HG03442 (cell line): ENCODE data around the gene CABP5.
"Not testable (repeated sequence)": the region's sequence is repeated elsewhere in the genome, so short reads cannot be mapped to it uniquely, and the experiment has no call there.

Experiments
- ATAC-seq: cut with Tn5 transposase; IDR thresholded peaks from one replicate; pipeline ENCODE4 v1.9.1; 2021; ENCODE audit warnings: mild to moderate bottlenecking, moderate library complexity; ENCODE audit not compliant: unreplicated experiment

Gene CABP5

DNA sequence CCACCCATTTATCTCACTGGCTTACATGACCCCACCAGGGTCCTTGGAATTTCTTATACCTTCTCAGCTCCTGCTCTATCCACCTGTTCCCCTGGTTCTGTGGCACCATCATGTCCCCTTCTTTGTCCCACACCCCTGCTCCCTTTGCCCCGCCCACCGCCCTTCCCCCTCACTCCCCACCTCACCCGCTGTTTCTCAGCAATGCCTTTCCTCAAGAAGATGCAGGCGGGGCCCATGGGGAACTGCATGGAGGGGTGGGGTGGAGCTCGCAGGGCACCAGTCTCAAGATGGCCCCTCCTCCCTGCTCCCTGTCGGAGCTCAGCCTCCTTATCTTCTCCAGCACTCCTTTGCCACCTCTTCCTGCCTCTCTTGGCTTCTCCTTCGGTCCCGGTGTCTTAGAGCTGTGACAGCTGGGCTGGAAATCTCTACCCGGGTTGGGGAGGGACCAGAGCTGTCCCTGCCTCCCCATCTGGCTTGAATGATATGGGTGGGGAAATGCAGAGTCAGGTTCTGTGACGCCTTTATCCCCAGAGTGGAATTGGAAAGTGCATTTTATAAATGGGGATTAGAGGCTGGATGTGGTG, at the start of gene CABP5:
Gene CABP5 (minus strand): TSS at position 405 of the 584 bp plus-strand sequence. CDS start 157 bp downstream, at position 248.
- ATAC-seq: no peak

DNA sequence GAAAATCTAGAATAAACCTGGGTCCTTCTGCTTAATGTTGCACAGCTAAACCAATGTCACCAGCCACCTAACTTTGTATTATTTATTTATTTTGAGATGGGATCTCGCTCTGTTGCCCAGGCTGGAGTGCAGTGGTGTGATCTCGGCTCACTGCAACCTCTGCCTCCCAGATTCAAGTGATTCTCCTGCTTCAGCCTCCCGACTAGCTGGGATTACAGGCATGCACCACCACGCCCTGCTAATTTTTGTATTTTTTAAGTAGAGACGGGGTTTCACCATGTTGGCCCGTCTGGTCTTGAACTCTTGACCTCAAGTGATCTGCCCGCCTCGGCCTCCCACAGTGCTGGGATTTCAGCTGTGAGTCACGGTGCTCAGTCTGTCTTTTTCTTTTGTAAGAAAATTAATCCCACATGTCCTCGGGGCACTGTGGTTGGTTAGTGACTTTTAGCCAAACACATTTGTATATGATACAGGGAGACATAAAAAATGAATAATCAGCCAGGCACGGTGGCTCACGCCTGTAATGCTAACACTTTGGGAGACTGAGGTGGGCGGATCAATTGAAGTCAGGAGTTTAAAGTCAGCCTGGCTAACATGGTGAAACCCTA, 47.3 kb upstream of the CABP5 start:
- ATAC-seq: not testable (repeated sequence)

DNA sequence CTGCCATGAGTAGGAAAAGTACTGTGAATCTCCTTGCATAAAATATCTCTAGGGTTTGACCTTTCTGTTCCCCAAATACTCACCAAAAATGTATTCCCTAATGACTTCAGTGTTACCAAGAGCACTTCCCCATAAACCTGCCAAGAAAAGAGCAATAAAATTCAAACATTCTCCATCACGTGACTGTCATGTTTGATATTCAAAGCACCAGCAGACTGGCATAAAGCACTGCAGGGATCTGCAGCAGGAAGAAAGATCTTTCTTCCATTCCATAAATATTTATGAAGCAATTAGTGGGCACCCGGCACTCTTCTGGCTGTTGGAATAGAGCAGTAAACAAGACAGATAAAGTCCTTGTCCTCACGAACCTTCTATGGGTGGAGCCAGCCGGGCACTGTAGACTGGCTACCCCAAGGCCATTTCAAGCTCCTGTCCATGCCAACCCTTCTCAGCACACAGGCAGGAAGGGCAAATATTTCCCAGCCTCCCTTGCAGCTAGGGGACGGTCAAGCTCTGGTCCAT, 46.5 kb upstream of the CABP5 start:
- ATAC-seq: no peak

DNA sequence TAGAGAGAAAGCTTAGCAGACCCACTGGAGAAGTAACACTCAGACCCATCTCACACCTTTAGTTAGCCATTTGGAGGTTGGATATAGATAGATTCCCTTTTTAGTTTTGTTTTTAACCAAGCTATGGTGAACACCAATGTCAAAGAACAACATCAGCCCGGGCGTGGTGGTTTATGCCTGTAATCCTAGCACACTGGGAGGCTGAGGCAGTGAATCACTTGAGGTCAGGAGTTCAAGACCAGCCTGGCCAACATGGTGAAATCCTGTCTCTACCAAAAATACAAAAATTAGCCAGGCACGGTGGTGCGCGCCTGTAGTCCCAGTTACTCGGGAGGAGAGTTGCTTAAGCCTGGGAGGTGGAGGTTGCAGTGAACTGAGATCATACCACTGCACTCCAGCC, 45.1 kb upstream of the CABP5 start:
- not testable (repeated sequence) for ATAC-seq

DNA sequence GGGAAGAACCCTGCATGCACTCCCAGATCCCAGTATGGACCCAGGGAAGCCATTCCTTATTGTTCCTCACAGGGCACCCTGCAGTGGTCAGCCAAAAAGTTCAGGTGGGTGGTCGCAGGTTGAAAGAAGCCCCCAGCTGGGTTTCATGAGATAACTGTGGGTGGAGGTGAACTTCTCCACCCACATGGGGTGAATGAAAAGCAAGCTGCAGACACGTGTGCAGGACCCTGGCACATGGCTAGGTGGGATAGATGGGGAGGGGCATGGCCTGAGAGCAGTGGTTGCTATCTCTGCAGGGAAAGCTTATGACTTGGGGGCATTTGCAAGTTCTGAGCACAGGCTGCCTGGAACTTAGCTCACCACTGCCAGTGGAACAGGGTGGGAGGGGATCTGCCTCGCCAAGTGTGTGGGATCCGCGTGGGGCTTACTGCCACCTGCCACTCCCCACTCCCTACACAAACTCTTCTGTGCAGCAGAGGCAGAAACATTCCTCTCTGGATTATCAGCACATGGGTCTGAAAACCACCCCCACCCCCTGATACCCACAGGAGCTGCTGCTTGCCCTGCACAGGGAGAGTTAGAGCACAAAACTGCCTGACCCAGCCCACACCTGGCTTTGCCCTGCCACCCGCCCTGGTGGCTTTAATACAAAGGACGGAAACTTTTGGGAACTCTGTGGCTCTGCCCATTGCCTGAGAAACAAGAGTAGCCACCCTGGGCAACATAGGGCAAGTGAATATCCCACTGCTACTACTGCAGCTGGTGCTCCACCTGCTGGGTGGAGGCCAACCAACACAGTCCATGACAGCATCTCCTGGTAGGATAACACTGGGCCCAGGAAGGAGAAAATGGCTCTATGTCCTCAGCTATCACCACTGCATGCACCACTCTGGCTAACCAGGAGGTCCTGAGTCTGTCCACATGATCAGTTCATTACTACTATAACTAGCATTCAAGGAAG, 42.3 kb upstream of the CABP5 start:
- ATAC-seq: no peak

DNA sequence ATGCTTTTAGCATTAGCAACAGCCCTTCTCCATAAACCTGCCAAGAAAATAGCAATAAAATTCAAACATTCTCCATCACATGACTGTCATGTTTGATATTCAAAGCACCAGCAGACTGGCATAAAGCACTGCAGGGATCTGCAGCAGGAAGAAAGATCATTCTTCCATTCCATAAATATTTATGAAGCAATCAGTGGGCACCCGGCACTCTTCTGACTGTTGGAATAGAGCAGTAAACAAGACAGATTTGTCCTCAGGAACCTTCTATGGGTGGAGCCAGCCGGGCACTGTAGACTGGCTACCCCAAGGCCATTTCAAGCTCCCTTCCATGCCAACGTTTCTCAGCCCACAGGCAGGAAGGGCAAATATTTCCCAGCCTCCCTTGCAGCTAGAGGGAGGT, 41.2 kb upstream of the CABP5 start:
- no peak for ATAC-seq

DNA sequence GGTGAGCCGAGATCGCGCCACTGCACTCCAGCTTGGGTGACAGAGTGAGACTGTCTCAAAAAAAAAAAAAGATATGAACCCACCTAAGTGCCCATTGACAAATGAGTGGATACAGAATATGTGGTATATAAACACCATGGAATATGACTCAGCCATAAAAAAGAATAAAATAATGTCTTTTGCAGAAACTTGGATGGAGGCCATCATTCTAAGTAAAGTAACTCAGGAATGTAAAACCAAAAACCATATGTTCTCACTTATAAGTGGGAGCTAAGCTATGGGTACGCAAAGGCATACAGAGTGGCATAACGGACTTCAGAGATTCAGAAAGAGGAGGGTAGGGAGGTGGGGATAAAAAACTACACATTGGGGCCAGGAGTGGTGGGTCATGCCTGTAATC, 37.2 kb upstream of the CABP5 start:
- ATAC-seq: no peak

DNA sequence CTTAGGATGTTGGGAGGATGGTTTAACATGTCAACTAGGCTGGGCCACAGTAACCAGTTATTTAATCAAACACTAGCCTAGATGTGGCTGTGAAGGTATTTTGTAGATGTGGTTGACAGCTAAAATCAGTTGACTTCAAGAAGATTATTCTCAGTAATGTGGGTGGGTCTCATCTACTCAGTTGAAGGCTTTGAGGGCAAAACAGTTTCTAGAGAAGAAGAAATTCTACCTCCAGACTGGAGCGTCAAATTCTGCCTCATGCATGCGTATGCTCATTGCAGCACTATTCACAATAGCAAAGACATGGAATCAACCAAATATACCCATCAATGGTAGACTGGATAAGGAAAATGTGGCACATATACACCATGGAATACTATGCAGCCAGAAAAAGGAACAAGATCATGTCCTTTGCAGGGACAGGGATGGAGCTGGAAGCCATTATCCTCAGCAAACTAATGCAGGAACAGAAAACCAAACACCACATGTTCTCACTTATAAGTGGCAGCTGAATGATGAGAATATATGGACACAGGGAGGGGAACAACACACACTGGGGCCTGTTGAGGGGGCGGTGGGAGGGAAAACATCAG, 26.4 kb upstream of the CABP5 start:
- not testable (repeated sequence) for ATAC-seq

DNA sequence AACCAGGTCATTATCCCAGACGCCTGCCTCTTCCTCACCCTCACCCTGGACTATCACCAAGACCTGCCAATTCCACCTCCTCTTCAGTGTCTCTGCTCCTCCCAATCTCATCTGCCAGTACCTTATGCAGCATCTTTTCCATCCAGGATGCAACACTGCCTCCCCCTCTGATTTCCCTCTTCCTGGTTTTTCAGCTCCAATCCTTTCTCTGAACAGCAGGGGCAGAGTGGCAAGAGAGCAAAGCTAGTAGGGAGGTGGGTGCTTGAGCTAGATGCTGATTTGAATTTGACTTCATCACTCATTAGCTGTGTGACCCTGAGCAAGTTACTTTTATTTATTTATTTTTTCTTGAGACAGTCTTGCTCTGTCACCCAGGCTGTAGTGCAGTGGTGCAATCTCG, 25.6 kb upstream of the CABP5 start:
- ATAC-seq: no peak

DNA sequence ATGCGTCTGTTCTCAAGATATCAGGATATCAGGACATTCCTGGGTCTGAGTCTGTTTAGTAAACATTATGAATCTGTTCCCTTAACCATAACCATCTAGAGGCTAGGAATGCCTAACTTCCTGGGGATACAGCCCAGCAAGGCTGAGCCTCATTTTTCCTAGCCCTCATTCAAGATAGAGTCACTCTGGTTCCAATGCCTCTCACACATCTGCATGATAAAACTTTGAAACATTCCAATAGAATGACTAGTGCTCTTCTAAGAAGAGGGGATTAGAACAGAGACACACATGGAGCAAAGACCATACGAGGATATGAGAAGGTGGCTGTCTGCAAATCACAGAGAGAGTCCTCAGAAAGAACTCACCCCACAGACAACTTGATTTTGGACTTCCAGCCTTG, 20.6 kb upstream of the CABP5 start:
- ATAC-seq: no peak

DNA sequence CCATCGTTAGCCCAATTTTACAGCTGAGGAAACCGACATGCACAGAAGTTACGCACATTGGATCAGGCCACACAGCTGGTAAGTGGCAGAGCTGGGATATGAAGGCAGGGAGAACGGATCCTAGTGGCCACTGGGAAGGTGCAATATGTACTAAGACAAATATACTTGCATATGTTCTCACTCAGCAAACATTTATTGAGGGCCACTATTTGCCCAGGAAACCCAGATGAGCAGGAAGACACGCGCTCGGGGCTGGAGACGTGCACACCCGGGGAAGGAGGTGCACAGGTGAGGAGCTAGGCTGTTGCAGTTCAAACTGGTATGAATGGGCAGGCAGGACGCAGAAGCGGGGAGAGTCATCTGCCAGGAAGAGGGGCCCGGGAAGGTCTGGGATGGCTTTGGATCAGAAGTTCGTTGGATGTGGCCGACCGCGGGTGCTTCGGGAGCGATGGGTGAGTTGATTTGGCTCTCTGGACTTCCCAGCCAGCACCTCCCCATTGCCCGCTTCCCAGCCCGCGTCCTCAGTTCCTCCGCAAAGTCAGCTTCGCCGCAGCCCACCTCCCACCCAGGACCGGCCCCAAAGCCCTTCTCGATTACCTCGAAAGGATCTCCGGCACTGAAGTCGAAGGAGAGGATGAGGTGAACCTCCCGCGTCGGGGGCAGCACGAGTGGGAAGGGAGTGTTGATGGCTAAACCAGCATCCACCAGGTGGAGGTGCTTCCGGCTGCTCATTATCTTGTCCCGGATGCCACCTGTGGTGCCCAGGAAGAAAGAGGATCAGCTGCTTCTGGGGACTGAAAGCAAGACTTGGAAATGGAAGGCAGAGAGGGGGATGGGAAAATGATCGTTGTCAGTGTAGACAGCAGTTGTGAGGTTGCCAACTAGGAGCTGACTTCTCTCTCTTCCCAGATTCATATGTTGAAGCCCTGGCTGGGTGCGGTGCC, 17.8 kb upstream of the CABP5 start:
- no peak for ATAC-seq

DNA sequence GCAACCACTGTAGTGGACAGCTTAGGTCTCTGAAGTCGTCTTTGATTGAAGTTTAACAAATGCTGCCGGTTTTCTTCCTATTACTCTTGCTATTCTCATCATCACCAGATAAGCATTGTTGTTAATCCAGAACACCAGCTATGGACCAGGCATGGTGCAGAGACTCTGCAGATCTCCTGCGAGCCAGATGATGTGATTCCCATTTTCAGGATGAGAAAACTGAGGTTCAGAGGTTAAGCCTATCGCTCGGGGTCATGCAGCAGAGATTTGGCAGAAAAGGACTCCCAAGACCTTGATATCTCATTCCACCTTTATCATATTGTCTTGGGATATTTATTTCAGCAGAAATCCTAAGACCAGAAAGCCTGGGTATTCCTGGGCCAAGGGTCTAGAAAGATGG, 16.5 kb upstream of the CABP5 start:
- ATAC-seq: no peak

DNA sequence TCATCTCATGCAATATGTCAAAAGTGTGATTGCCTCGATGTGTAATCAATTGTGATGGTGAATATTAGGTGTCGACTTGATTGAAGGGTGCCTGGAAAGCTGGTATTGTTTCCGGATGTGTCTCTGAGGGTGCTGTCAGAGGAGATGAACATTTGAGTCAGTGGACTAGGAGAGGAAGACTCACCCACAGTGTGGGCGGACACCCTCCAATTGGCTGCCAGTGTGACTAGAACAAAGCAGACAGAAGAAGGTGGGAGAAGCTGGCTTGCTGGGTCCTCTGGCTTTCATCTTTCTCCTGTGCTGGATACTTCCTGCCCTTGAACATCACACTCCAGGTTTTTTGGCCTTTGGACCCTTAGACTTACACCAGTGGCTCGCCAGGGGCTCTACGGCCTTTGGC, 15.5 kb upstream of the CABP5 start:
- ATAC-seq: no peak

DNA sequence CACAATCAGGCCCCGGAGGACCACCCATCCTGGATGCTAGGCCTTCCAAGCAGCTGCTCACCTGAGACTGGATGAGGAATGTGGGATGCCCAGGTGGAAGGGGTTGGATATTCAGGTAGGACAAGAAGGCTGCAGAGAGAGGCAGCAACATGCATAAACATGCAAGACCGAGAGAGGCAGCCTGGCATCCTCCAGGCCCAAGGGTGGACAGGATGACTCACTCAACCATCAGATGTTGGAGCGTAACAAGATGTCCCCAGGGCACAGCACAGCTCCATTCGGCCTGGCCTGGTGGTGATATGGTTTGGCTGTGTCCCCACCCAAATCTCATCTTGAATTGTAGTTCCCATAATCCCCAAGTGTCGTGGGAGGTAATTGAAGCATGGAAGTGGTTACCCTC, 10.0 kb upstream of the CABP5 start:
- no peak for ATAC-seq

DNA sequence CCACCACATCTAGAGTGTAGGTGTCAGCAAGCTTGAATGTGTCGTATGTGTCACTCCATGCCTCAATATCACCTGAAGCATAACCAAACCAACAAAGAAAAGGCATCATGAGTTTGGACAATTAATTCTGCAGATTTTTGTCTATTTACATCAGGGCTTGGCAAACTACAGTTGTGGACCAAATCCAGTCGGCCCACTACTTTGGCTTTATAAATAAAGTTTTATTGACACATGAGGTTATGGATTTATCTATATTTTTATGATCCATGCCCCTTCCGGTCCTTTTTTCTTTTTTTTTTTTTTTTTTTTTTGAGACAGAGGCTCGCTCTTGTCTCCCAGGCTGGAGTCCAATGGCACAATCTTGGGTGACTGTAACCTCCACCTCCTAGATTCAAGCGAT, 9.2 kb upstream of the CABP5 start:
- no peak for ATAC-seq

DNA sequence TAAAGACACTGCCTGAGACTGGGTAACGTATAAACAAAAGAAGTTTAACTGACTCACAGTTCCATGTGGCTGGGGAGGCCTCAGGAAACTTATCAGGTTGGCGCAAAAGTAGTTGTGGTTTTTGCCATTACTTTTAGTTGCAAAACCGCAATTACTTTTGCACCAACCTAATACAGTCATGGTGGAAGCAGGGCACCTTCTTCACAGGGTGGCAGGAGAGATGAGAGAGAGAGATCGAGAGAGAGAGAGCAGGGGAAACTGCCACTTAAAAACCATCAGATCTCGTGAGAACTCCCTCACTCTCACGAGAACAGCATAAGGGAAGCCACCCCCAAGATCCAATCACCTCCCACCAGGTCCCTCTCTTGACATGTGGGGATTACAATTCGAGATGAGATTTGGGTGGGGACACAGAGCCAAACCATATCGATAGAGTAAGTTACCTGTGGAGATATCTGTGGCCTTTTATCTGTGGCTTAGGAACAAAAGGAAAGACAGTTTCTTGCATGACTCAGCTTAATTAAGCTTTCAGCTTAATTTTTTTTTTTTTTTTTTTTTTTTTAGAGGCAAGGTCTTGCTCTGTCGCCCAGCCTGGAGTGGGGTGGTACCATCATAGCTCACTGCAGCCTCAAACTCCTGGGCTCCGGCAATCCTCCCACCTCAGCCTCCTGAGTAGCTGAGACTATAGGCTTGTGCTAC, 7.6 kb upstream of the CABP5 start:
- ATAC-seq: no peak

DNA sequence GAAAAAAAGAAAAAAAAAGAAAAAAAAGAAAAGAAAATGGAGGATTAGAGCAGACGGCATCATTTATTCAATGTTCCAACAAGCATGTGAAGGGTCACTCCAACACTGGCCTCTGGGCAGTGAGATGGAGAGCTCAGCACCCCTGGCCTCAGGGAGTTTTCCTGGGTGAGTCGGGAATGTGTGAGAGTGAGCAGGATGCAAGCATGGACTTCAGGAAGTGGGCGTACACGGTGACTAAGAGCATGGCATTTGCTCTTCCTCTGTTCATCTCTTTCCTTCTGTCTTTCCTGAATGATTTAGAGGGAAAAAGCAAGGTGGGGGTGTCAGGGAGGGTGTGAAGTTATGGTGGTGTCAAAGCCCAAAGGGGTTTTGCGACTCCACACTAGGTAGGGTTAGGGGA, 682 bp upstream of the CABP5 start:
- no peak for ATAC-seq

DNA sequence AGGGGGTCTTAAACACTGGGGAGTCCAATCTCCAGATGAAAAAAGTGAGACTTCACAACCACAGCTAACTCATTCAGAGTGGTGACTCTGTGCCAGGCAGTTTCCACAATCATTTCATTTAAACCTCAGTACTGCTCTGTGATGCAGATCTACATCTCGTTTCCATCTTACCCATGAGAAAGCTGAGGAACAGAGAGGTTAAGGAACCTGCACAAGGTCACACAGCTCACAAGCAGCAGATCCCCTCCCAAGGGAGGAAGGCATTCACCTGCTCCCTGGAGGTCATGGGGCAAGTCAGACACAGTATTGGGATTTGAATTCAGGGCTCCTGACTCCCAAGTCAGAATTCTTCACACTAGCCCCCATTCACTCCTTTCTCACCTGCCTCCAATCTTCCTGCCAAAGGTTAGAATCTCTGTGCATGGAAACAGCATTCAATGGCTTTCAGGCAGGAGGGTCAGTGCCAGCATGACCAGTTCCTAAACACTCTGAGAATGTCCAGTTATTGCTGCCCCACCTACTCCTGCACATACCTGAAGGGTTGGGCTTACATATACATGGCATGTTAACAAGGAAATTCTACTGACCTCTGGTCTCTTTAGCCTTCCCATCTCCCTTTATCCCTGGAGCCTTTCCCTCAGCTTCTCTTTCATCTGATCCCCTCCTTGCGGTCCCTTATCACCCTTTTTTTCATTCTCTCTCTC, 1.9 kb downstream of the CABP5 start:
- no peak for ATAC-seq

DNA sequence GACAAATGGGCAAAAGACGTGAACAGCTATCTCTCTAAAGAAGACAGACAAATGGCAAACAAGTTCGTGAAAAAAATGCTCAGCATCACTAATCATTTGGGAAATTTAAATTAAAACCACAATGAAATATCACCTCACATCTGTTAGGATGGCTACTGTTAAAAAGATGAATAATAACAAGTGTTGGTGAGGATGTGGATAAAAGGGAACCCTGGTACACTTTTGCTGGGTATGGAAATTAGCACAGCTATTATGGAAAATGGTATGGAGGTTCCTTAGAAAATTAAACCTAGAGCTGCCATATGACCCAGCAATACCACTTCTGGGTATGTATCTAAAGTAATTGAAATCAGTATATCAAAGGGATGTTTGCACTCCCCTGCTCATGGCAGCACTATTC, 7.1 kb downstream of the CABP5 start:
- no peak for ATAC-seq
